Jurkat, Clone E6-1 (cell line): Measurements from ENCODE around the gene RAB28.

ENCODE experiments used
- DNase-seq: peaks from one replicate; pipeline ENCODE4 v3.0.0-alpha.2; 2011; ENCODE audit warnings: low read depth, low spot score
- H3K4me3 ChIP-seq: 2 replicates; pipeline ENCODE4 v1.5.1; 2011; ENCODE audit warnings: mild to moderate bottlenecking, low read length, control low read depth, moderate library complexity

Gene RAB28

GRCh38 chr4:13340672-13341071 is 143.5 kb downstream of the RAB28 start:
- H3K4me3 ChIP-seq = no peak overlapping the region
- DNase-seq = no peak

GRCh38 chr4:13331827-13332226 is 152.3 kb downstream of the RAB28 start:
- DNase-seq = no peak
- H3K4me3 ChIP-seq = no peak overlapping the region

- H3K4me3 ChIP-seq = no peak overlapping the region
- DNase-seq = no peak
Measured at GRCh38 chr4:13329963-13330362, 154.2 kb downstream of the RAB28 start.

- no peak overlapping the region for H3K4me3 ChIP-seq
Measured at GRCh38 chr4:13329340-13329850, 154.7 kb downstream of the RAB28 start.

GRCh38 chr4:13328591-13328990 is 155.5 kb downstream of the RAB28 start:
- H3K4me3 ChIP-seq = no peak overlapping the region
- DNase-seq = no peak

More at GRCh38 chr4:13329340-13329850, 154.7 kb downstream of the RAB28 start:
- no peak for DNase-seq

GRCh38 chr4:13327991-13328390 is 156.1 kb downstream of the RAB28 start:
- no peak overlapping the region for H3K4me3 ChIP-seq
- no peak for DNase-seq

GRCh38 chr4:13325744-13326143 is 158.4 kb downstream of the RAB28 start:
- no peak overlapping the region for H3K4me3 ChIP-seq
- no peak for DNase-seq

GRCh38 chr4:13323921-13324320 is 160.2 kb downstream of the RAB28 start:
- DNase-seq = peak; percentile 51
- H3K4me3 ChIP-seq = no peak overlapping the region

GRCh38 chr4:13322681-13323101 is 161.4 kb downstream of the RAB28 start:
- no peak overlapping the region for H3K4me3 ChIP-seq
- DNase-seq = no peak
